GM23338 (cell line): Measurements from ENCODE around the gene MC3R. TPM values are rescaled to one million over a fixed set of nuclear protein-coding genes. Genes with fewer than 3 reads are reported as not detected.

Source experiments
- ATAC-seq: fragments of 200-7000 bp; cut with Tn5 transposase; 3 replicates; pipeline ENCODE4 v1.9.1; 2020
- DNase-seq: peaks from one replicate; pipeline ENCODE4 v3.0.0-alpha.2; 2015; ENCODE audit warnings: low spot score
- H2AFZ ChIP-seq: fragments of 200-600 bp; sonication (generic); 2 replicates; pipeline ENCODE4 v1.8.0; 2016; ENCODE audit warnings: antibody characterized with exemption, mild to moderate bottlenecking, moderate library complexity
- H3F3A ChIP-seq: fragments of 200-600 bp; sonication (generic); replicated peaks from 2 replicates; pipeline ENCODE4 v1.8.0; 2017; ENCODE audit warnings: antibody characterized with exemption, mixed run types, low read depth
- H3K27ac ChIP-seq: fragments of 200-600 bp; sonication (generic); 2 replicates; pipeline ENCODE4 v1.6.1; 2016; ENCODE audit warnings: low read depth
- H3K27me3 ChIP-seq: fragments of 200-600 bp; sonication (generic); 2 replicates; pipeline ENCODE4 v1.8.0; 2016; ENCODE audit warnings: mild to moderate bottlenecking, mixed run types, moderate library complexity; ENCODE audit not compliant: insufficient read depth
- H3K36me3 ChIP-seq: fragments of 200-600 bp; sonication (generic); 2 replicates; pipeline ENCODE4 v1.8.0; 2016; ENCODE audit warnings: mild to moderate bottlenecking; ENCODE audit not compliant: insufficient read depth
- H3K4me1 ChIP-seq: fragments of 200-600 bp; sonication (generic); 2 replicates; pipeline ENCODE4 v1.8.0; 2016; ENCODE audit warnings: mild to moderate bottlenecking, moderate library complexity; ENCODE audit not compliant: insufficient read depth
- H3K4me2 ChIP-seq: fragments of 200-600 bp; sonication (generic); 2 replicates; pipeline ENCODE4 v1.7.1; 2017; ENCODE audit warnings: mixed run types
- H3K4me3 ChIP-seq: fragments of 200-600 bp; sonication (generic); 2 replicates; pipeline ENCODE4 v1.6.1; 2016; ENCODE audit warnings: mixed run types
- H3K79me2 ChIP-seq: fragments of 200-600 bp; sonication (generic); replicated peaks from 2 replicates; pipeline ENCODE4 v1.8.0; 2017; ENCODE audit warnings: mild to moderate bottlenecking; ENCODE audit not compliant: insufficient read depth
- H3K9me2 ChIP-seq: fragments of 200-600 bp; sonication (generic); 2 replicates; pipeline ENCODE4 v1.8.0; 2017; ENCODE audit not compliant: insufficient read depth
- H4K20me1 ChIP-seq: fragments of 200-600 bp; sonication (generic); replicated peaks from 2 replicates; pipeline ENCODE4 v1.8.0; 2017; ENCODE audit warnings: mild to moderate bottlenecking; ENCODE audit not compliant: insufficient read depth
- H3K27ac Mint-ChIP-seq: 2 replicates; pipeline ENCODE4 v1.8.0; 2020; ENCODE audit warnings: inconsistent platforms, mild to moderate bottlenecking, moderate library complexity, mixed read lengths
- H3K27me3 Mint-ChIP-seq: 3 replicates; pipeline ENCODE4 v1.8.0; 2022; ENCODE audit warnings: low read depth, mild to moderate bottlenecking, moderate library complexity, mixed read lengths, inconsistent platforms; ENCODE audit not compliant: insufficient read depth, poor library complexity
- H3K36me3 Mint-ChIP-seq: 3 replicates; pipeline ENCODE4 v1.8.0; 2021; ENCODE audit warnings: low read depth, mild to moderate bottlenecking, inconsistent platforms, moderate library complexity, mixed read lengths
- H3K4me1 Mint-ChIP-seq: 3 replicates; pipeline ENCODE4 v1.8.0; 2020; ENCODE audit warnings: mild to moderate bottlenecking, inconsistent platforms, mixed read lengths
- H3K4me3 Mint-ChIP-seq: 3 replicates; pipeline ENCODE4 v1.8.0; 2021; ENCODE audit warnings: moderate library complexity, mild to moderate bottlenecking, inconsistent platforms, mixed read lengths
- H3K9me3 Mint-ChIP-seq: 3 replicates; pipeline ENCODE4 v1.8.0; 2020; ENCODE audit warnings: moderate library complexity, mild to moderate bottlenecking, inconsistent platforms, mixed read lengths
- CREB1 ChIP-seq: fragments of 250-450 bp; sonication (Bioruptor Pico); IDR thresholded peaks from 2 replicates; pipeline ENCODE4 v1.5.0; 2020; ENCODE audit warnings: low read depth, mild to moderate bottlenecking, moderate library complexity
- CTCF ChIP-seq, 2 experiments: fragments of 200-600 bp in 1 of 2; sonication (generic) in 1 of 2; conservative IDR thresholded peaks; 2 replicates each; pipeline versions ENCODE4 v1.5.1 to v1.6.1; 2016 to 2017; ENCODE audit warnings: antibody characterized with exemption in 2 of 2, low read depth in 2 of 2, mild to moderate bottlenecking in 2 of 2, moderate library complexity in 1 of 2
- ETS1 ChIP-seq: IDR thresholded peaks from 2 replicates; pipeline ENCODE4 v1.6.1; 2016; ENCODE audit warnings: antibody characterized with exemption
- EZH2 ChIP-seq: fragments of 200-600 bp; sonication (generic); IDR thresholded peaks from one replicate; pipeline ENCODE4 v1.8.0; 2017; ENCODE audit warnings: antibody characterized with exemption, mild to moderate bottlenecking, low read depth; ENCODE audit not compliant: unreplicated experiment
- EZH2phosphoT487 ChIP-seq: fragments of 200-600 bp; sonication (generic); IDR thresholded peaks from one replicate; pipeline ENCODE4 v1.8.1; 2018; ENCODE audit warnings: antibody characterized with exemption; ENCODE audit not compliant: unreplicated experiment
- JUNB ChIP-seq: IDR thresholded peaks from one replicate; pipeline ENCODE4 v1.6.1; 2016; ENCODE audit warnings: antibody characterized with exemption; ENCODE audit not compliant: unreplicated experiment
- NANOG ChIP-seq: IDR thresholded peaks from 2 replicates; pipeline ENCODE4 v1.6.1; 2016; ENCODE audit warnings: antibody characterized with exemption, borderline replicate concordance
- POLR2AphosphoS5 ChIP-seq: IDR thresholded peaks from 2 replicates; pipeline ENCODE4 v1.6.1; 2016; ENCODE audit warnings: antibody characterized with exemption, low read depth
- REST ChIP-seq: IDR thresholded peaks from one replicate; pipeline ENCODE4 v1.6.1; 2018; ENCODE audit warnings: antibody characterized with exemption; ENCODE audit not compliant: unreplicated experiment
- STAT1 ChIP-seq: IDR thresholded peaks from one replicate; pipeline ENCODE4 v1.6.1; 2016; ENCODE audit warnings: antibody characterized with exemption; ENCODE audit not compliant: unreplicated experiment
- ZNF114 ChIP-seq: fragments of 250-450 bp; sonication (Bioruptor Pico); IDR thresholded peaks from 2 replicates; pipeline ENCODE4 v1.5.0; 2020; ENCODE audit warnings: mild to moderate bottlenecking, moderate library complexity
- ZNF331 ChIP-seq: fragments of 250-450 bp; sonication (Bioruptor Pico); IDR thresholded peaks from 2 replicates; pipeline ENCODE4 v1.5.0; 2020; ENCODE audit warnings: low read depth, mild to moderate bottlenecking, moderate library complexity
- ZNF462 ChIP-seq: fragments of 250-450 bp; sonication (Bioruptor Pico); IDR thresholded peaks from 2 replicates; pipeline ENCODE4 v1.5.0; 2020; ENCODE audit warnings: mild to moderate bottlenecking, moderate library complexity
- polyA plus RNA-seq: library from polyadenylated mRNA; unstranded; fragments of >200 nt; fragmentation: Nextera tagmentation; extraction: Ambion mirVana; gene quantifications from 2 replicates; pipeline ENCODE4 v1.2.1, GENCODE V29; 2016
- total RNA-seq: library from RNA; depleted of rRNA; stranded (reverse); fragments of >200 nt; shearing (Covaris generic); gene quantifications from 2 replicates; pipeline ENCODE4 v1.2.3, GENCODE V29; 2014

MC3R gene
- total and polyA plus RNA-seq, 2 experiments from 2014 or later = not detected

GRCh38 chr20:56222201-56222600 is 26.3 kb upstream of the MC3R start:
- Histone ChIP-seq H3K27me3 (no peaks in the 10 kb centered on the region), H3K79me2 (no peaks in the 10 kb centered on the region), H3K4me1 (no peaks in the 10 kb centered on the region), H3K27ac (no peak overlapping the region), H3K9me2 (no peaks in the 10 kb centered on the region), H3K36me3 (no peaks in the 10 kb centered on the region), H3K4me2 (no peak overlapping the region), H4K20me1 (no peaks in the 10 kb centered on the region), H3F3A (no peaks in the 10 kb centered on the region), H2AFZ (no peak overlapping the region), H3K4me3 (no peak overlapping the region)
- Mint-ChIP-seq H3K27me3 (no peaks in the 10 kb centered on the region), H3K4me1 (no peaks in the 10 kb centered on the region), H3K36me3 (peaks cover 39% of the 10 kb centered on the region), H3K4me3 (no peak overlapping the region), H3K27ac (no peak overlapping the region), H3K9me3 (peaks cover 100% of the 10 kb centered on the region)
- ATAC-seq = no peak
- no peak for DNase-seq
- no peak for TF ChIP-seq EZH2
- no peak for TF ChIP-seq CREB1 (CRISPR knock-in tag)
- no peak for TF ChIP-seq NANOG
- no peak for TF ChIP-seq EZH2phosphoT487
- TF ChIP-seq CTCF (conservative IDR thresholded peaks at IDR 0.05; ENCODE audit: low read depth in 2 of 2) = no peak
- TF ChIP-seq ETS1 = no peak
- no peak for TF ChIP-seq ZNF462 (CRISPR knock-in tag)
- TF ChIP-seq STAT1 = no peak
- no peak for TF ChIP-seq ZNF114 (CRISPR knock-in tag)
- no peak for TF ChIP-seq REST
- no peak for TF ChIP-seq JUNB
- TF ChIP-seq ZNF331 (CRISPR knock-in tag) = no peak
- TF ChIP-seq POLR2AphosphoS5 = no peak
